HL-60 (cell line): Measurements from ENCODE around the gene HLCS.

Experiments
- DNase-seq, 2 experiments: peaks; one replicate each; pipeline ENCODE4 v3.0.0-alpha.2; 2010 to 2020; ENCODE audit warnings: low read depth in 1 of 2, low spot score in 1 of 2
- H3K27ac ChIP-seq: fragments of 250-450 bp; sonication (Bioruptor Pico); replicated peaks from 2 replicates; pipeline ENCODE4 v1.5.1; 2020; ENCODE audit warnings: mild to moderate bottlenecking, moderate library complexity
- H3K27me3 ChIP-seq: fragments of 250-450 bp; sonication (Bioruptor Pico); 2 replicates; pipeline ENCODE4 v1.5.1; 2021; ENCODE audit warnings: mild to moderate bottlenecking, moderate library complexity; ENCODE audit not compliant: insufficient read depth, poor library complexity, severe bottlenecking
- H3K4me3 ChIP-seq: replicated peaks from 2 replicates; pipeline ENCODE4 v1.5.1; 2011; ENCODE audit warnings: mild to moderate bottlenecking, control low read depth, low read length; ENCODE audit not compliant: insufficient read depth
- CTCF ChIP-seq: IDR thresholded peaks from one replicate; pipeline ENCODE4 v1.5.1; 2011; ENCODE audit warnings: low read length, control low read depth, inconsistent platforms; ENCODE audit not compliant: insufficient read depth
- GABPA ChIP-seq: IDR thresholded peaks from 2 replicates; pipeline ENCODE4 v1.6.1; 2012; ENCODE audit warnings: low read depth
- POLR2AphosphoS5 ChIP-seq: IDR thresholded peaks from 2 replicates; pipeline ENCODE4 v1.6.1; 2012; ENCODE audit warnings: low read depth
- REST ChIP-seq: IDR thresholded peaks from 2 replicates; pipeline ENCODE4 v1.6.1; 2012; ENCODE audit warnings: low read depth; ENCODE audit not compliant: insufficient replicate concordance
- SPI1 ChIP-seq: IDR thresholded peaks from 2 replicates; pipeline ENCODE4 v1.6.1; 2012; ENCODE audit warnings: low read depth, mild to moderate bottlenecking, borderline replicate concordance

The HLCS gene

GRCh38 chr21:36828891-36829515 is 137.5 kb downstream of the HLCS start:
- H3K4me3 ChIP-seq, result no peak overlapping the region
- TF ChIP-seq SPI1, result no peak
- no peak for TF ChIP-seq GABPA
- TF ChIP-seq POLR2AphosphoS5, result no peak
- no peak for TF ChIP-seq REST
- TF ChIP-seq CTCF, result no peak
- H3K27me3 ChIP-seq, result peaks cover 3% of the 10 kb centered on the region
- H3K27ac ChIP-seq, result no peak overlapping the region
- no peak for DNase-seq

GRCh38 chr21:36828208-36828607 is 138.3 kb downstream of the HLCS start:
- no peak for DNase-seq
- peaks cover 3% of the 10 kb centered on the region for H3K27me3 ChIP-seq
- H3K27ac ChIP-seq, result no peak overlapping the region
- H3K4me3 ChIP-seq, result no peak overlapping the region
- no peak for TF ChIP-seq REST
- no peak for TF ChIP-seq POLR2AphosphoS5
- TF ChIP-seq CTCF, result no peak
- no peak for TF ChIP-seq SPI1
- TF ChIP-seq GABPA, result no peak

- H3K4me3 ChIP-seq, result no peak overlapping the region
- no peaks in the 10 kb centered on the region for H3K27me3 ChIP-seq
- TF ChIP-seq SPI1, result no peak
- no peak for DNase-seq
- H3K27ac ChIP-seq, result no peak overlapping the region
Observed at GRCh38 chr21:36825658-36826057, 140.8 kb downstream of the HLCS start.

- no peaks in the 10 kb centered on the region for H3K27me3 ChIP-seq
- no peak for TF ChIP-seq POLR2AphosphoS5
- TF ChIP-seq SPI1, result no peak
- no peak for TF ChIP-seq CTCF
- TF ChIP-seq REST, result no peak
- no peak for TF ChIP-seq GABPA
- no peak overlapping the region for H3K4me3 ChIP-seq
- no peak overlapping the region for H3K27ac ChIP-seq
- DNase-seq, result no peak
Observed at GRCh38 chr21:36821032-36821299, 145.5 kb downstream of the HLCS start.
